Tibial nerve (tissue), 4 donors: ENCODE measurements around the gene NARS2. TPM values are rescaled to one million over a fixed set of nuclear protein-coding genes. Genes with fewer than 3 reads are reported as not detected.

ENCODE experiments used
- DNase-seq, 2 donors: peaks; one replicate each; pipeline ENCODE4 v3.0.0-alpha.2; 2019; ENCODE audit warnings: low spot score in 2 of 2
- H3K27ac ChIP-seq, 4 donors: fragments of 200-600 bp; sonication (generic) in 3 of 4; one replicate each; pipeline ENCODE4 v1.5.1; 2017 to 2019; ENCODE audit warnings: mild to moderate bottlenecking in 1 of 4
- H3K27me3 ChIP-seq, 2 donors: fragments of 200-600 bp; sonication (generic) in 1 of 2; one replicate each; pipeline versions ENCODE4 v1.5.1 to v1.6.0; 2017 to 2019
- H3K36me3 ChIP-seq, 3 donors: fragments of 200-600 bp; sonication (generic); one replicate each; pipeline ENCODE4 v1.5.1; 2018 to 2019
- H3K4me1 ChIP-seq, 4 donors: fragments of 200-600 bp; sonication (generic) in 3 of 4; one replicate each; pipeline ENCODE4 v1.5.1; 2017 to 2019
- H3K4me3 ChIP-seq, 4 donors: fragments of 200-600 bp; sonication (generic) in 3 of 4; one replicate each; pipeline ENCODE4 v1.5.1; 2017 to 2019; ENCODE audit warnings: mild to moderate bottlenecking in 1 of 4, moderate library complexity in 1 of 4
- H3K9me3 ChIP-seq, 4 donors: fragments of 200-600 bp; sonication (generic) in 3 of 4; one replicate each; pipeline ENCODE4 v1.5.1; 2017 to 2019
- CTCF ChIP-seq, 5 experiments: fragments of 200-600 bp in 3 of 5; fragments of 450-650 bp in 2 of 5; sonication (generic) in 3 of 5; IDR thresholded peaks; one replicate each; pipeline ENCODE4 v1.5.1; 2016 to 2019; ENCODE audit warnings: antibody characterized with exemption in 5 of 5, mild to moderate bottlenecking in 3 of 5, moderate library complexity in 2 of 5
- EP300 ChIP-seq, 2 donors: sonication (generic); formaldehyde crosslinking; IDR thresholded peaks; one replicate each; pipeline ENCODE4 v1.6.1; 2017; ENCODE audit warnings: antibody characterized with exemption in 2 of 2, mild to moderate bottlenecking in 1 of 2
- POLR2A ChIP-seq, 2 donors: fragments of 450-650 bp; IDR thresholded peaks; one replicate each; pipeline ENCODE4 v1.6.1; 2017; ENCODE audit warnings: antibody characterized with exemption in 2 of 2, mild to moderate bottlenecking in 2 of 2, moderate library complexity in 2 of 2
- WGBS, 2 donors: methylation state at CpG; one replicate each; pipeline ENCODE4 v1.1.5; 2018; 5-methylcytosine and 5-hydroxymethylcytosine counted together
- small RNA-seq: library from RNA; depleted of rRNA; stranded (forward); fragments of <200 nt; gene quantifications from one replicate; pipeline ENCODE3, GENCODE V24; 2016
- total RNA-seq, 4 donors: library from RNA; depleted of rRNA; stranded (reverse); fragments of >200 nt; gene quantifications; one replicate each; pipeline ENCODE4 v1.1.0, GENCODE V29; 2016

NARS2 gene
- total RNA-seq, 4 donors from 2014 or later, result 16.5 to 23.8 (median 19.2) TPM

GRCh38 chr11:78386215-78386941 lies 188.3 kb downstream of the NARS2 start:
- TF ChIP-seq POLR2A (IDR thresholded peaks at IDR 0.05), result no peak
- no peak for TF ChIP-seq EP300 (IDR thresholded peaks at IDR 0.05)
- TF ChIP-seq CTCF (IDR thresholded peaks at IDR 0.05), result no peak
- Histone ChIP-seq H3K27me3 (no peaks in the 10 kb centered on the region), H3K4me3 (no peak overlapping the region), H3K36me3 (peaks cover 0 to 23% (median 0%) of the 10 kb centered on the region in 3 donors), H3K27ac (no peak overlapping the region), H3K4me1 (peaks cover 0 to 18% (median 3%) of the 10 kb centered on the region in 4 donors), H3K9me3 (peaks cover 0 to 12% (median 0%) of the 10 kb centered on the region in 4 donors)
- 89 to 92% methylated on average over 3 of the region's 3 CpGs for WGBS, 2 donors
- no peak for DNase-seq

Small RNA genes lying within 50 kb of the gene (small RNA-seq; reads per million reads assigned to genes)
- not detected for gene RNU6-311P

Other genes starting within 250 kb of the NARS2 start
- gene GAB2, start 157.0 kb downstream of the NARS2 start, total RNA-seq, result 10 to 100 TPM; 39.6 to 57.3 (median 46.6) TPM